RWPE2 (cell line): ENCODE measurements around the gene TJP2.

Source experiments
- ATAC-seq: fragments of 200-7000 bp; cut with Tn5 transposase; 3 replicates; pipeline ENCODE4 v1.9.1; 2021; ENCODE audit warnings: low read depth
- DNase-seq: peaks from one replicate; pipeline ENCODE4 v3.0.0-alpha.2; 2020; ENCODE audit warnings: low spot score
- H3K27ac ChIP-seq: fragments of 450-650 bp; 2 replicates; pipeline ENCODE4 v1.5.1; 2017; ENCODE audit warnings: mild to moderate bottlenecking; ENCODE audit not compliant: poor library complexity, severe bottlenecking
- H3K27me3 ChIP-seq: fragments of 250-450 bp; sonication (Bioruptor Pico); 2 replicates; pipeline ENCODE4 v1.5.1; 2021; ENCODE audit warnings: mild to moderate bottlenecking, moderate library complexity; ENCODE audit not compliant: insufficient read depth, poor library complexity, severe bottlenecking
- H3K36me3 ChIP-seq: fragments of 250-450 bp; sonication (Bioruptor Pico); 2 replicates; pipeline ENCODE4 v1.5.1; 2020; ENCODE audit warnings: low read depth, mild to moderate bottlenecking, moderate library complexity
- H3K4me1 ChIP-seq: fragments of 250-450 bp; sonication (Bioruptor Pico); 2 replicates; pipeline ENCODE4 v1.5.1; 2021; ENCODE audit warnings: mild to moderate bottlenecking, moderate library complexity; ENCODE audit not compliant: insufficient read depth, poor library complexity, severe bottlenecking
- H3K4me3 ChIP-seq: fragments of 250-450 bp; sonication (Bioruptor Pico); 2 replicates; pipeline ENCODE4 v1.5.1; 2021; ENCODE audit warnings: mild to moderate bottlenecking, moderate library complexity; ENCODE audit not compliant: severe bottlenecking
- H3K9me3 ChIP-seq: fragments of 250-450 bp; sonication (Bioruptor Pico); 2 replicates; pipeline ENCODE4 v1.5.1; 2021; ENCODE audit warnings: mild to moderate bottlenecking, moderate library complexity; ENCODE audit not compliant: severe bottlenecking
- TF ChIP-seq, protein P1 (sequence below): fragments of 450-650 bp; IDR thresholded peaks from one replicate; pipeline ENCODE4 v1.5.1; 2017; ENCODE audit warnings: mild to moderate bottlenecking, moderate library complexity; ENCODE audit not compliant: poor library complexity, severe bottlenecking

The TJP2 gene

DNA sequence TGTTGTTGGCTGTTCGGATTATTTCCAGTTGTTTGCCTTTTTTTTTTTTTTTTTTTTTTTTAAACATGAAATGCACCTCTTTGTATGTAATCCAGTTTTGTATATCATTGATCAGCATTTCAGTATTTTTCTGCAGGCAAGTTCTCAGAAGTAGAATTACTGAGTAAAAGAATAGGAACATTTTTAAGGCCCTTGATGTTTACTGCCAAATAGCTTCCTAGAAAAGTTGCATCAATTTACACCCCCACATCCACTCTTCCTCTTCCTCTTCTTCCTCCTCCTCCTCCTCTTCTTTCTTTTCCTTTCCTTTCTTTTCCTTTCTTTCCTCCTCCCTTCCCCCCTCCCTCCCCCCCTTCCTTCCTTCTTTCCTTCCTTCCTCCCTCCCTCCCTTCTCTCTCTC, 81.5 kb downstream of the TJP2 start:
- Histone ChIP-seq H3K4me1 (peaks cover 7% of the 10 kb centered on the region), H3K27me3 (no peaks in the 10 kb centered on the region), H3K9me3 (no peaks in the 10 kb centered on the region), H3K27ac (no peak overlapping the region), H3K36me3 (peaks cover 50% of the 10 kb centered on the region), H3K4me3 (no peak overlapping the region)
- DNase-seq (no peak), ATAC-seq (no peak)
- TF ChIP-seq, protein P1, sequence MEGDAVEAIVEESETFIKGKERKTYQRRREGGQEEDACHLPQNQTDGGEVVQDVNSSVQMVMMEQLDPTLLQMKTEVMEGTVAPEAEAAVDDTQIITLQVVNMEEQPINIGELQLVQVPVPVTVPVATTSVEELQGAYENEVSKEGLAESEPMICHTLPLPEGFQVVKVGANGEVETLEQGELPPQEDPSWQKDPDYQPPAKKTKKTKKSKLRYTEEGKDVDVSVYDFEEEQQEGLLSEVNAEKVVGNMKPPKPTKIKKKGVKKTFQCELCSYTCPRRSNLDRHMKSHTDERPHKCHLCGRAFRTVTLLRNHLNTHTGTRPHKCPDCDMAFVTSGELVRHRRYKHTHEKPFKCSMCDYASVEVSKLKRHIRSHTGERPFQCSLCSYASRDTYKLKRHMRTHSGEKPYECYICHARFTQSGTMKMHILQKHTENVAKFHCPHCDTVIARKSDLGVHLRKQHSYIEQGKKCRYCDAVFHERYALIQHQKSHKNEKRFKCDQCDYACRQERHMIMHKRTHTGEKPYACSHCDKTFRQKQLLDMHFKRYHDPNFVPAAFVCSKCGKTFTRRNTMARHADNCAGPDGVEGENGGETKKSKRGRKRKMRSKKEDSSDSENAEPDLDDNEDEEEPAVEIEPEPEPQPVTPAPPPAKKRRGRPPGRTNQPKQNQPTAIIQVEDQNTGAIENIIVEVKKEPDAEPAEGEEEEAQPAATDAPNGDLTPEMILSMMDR: no peak

DNA sequence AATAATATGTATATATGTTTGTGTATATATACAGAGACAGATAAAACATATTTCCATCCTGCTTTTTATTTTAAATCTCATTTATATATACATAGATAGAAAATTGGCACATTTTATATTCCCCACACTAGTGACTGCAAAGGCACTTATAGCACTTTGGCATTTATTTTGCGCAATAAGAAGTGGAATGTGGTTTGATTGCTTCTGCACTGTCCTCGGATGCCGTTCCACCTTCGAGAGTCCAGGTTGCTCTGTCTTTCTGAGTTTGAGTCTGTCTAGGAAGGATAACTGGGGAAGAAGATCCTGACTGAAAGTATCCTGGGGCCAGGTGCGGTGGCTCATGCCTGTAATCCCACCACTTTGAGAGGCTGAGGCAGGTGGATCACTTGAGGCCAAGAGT, 84.5 kb downstream of the TJP2 start:
- H3K4me1 ChIP-seq: no peaks in the 10 kb centered on the region
- H3K9me3 ChIP-seq: no peaks in the 10 kb centered on the region
- DNase-seq (no peak), ATAC-seq (no peak)
- peaks cover 22% of the 10 kb centered on the region for H3K36me3 ChIP-seq
- no peak overlapping the region for H3K27ac ChIP-seq
- no peaks in the 10 kb centered on the region for H3K27me3 ChIP-seq
- TF ChIP-seq, protein P1: no peak
- H3K4me3 ChIP-seq: no peak overlapping the region

DNA sequence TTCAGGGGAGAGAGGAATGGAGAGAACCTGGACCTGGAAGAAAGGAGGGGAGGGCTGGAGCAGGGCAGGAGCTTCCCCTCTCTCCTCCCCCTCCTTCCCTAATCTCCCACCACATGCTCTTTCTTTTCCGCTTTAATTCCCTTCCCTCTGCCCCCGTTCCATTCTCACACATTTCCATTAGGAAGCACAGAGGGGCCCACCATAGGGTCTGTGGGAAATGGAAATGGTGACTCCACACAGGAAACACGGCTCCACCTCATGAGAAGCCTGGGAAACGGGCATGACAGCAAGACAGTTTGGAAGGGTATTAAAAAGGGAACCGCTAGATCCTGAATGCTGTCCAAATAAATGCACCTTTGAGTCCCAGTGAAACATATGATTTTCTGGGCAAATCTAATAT, 86.1 kb downstream of the TJP2 start:
- ATAC-seq (no peak), DNase-seq (no peak)
- TF ChIP-seq, protein P1: no peak

DNA sequence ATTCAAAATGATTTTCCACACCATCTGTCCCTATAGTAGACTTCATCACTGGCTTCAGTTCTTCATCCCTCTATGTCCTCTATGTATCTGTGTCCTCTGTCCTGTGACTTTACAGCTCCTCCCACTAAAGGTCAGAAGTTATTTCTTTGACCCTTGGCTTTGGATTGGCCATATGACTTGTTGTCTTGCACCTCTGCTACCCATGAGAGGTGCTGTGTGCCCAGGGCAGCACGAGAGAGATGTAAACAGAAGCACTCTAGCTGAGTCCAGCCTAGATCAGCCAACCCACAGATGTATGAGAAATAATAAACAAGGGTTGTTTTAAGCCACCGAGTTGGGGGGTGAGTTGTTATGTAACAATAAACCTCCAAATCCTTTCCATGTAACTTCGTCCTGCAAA, 87.6 kb downstream of the TJP2 start:
- Histone ChIP-seq H3K4me1 (no peaks in the 10 kb centered on the region), H3K4me3 (no peak overlapping the region), H3K36me3 (peaks cover 4% of the 10 kb centered on the region; the same call in 1 of the 2 replicates), H3K27me3 (no peaks in the 10 kb centered on the region), H3K27ac (no peak overlapping the region), H3K9me3 (no peaks in the 10 kb centered on the region)
- TF ChIP-seq, protein P1: no peak
- ATAC-seq (no peak), DNase-seq (no peak)

More for the DNA sequence above, 86.1 kb downstream of the TJP2 start:
- H3K4me1 ChIP-seq: no peaks in the 10 kb centered on the region
- no peak overlapping the region for H3K27ac ChIP-seq
- no peaks in the 10 kb centered on the region for H3K9me3 ChIP-seq
- H3K36me3 ChIP-seq: peaks cover 6% of the 10 kb centered on the region; the same call in 1 of the 2 replicates
- H3K4me3 ChIP-seq: no peak overlapping the region
- H3K27me3 ChIP-seq: no peaks in the 10 kb centered on the region

DNA sequence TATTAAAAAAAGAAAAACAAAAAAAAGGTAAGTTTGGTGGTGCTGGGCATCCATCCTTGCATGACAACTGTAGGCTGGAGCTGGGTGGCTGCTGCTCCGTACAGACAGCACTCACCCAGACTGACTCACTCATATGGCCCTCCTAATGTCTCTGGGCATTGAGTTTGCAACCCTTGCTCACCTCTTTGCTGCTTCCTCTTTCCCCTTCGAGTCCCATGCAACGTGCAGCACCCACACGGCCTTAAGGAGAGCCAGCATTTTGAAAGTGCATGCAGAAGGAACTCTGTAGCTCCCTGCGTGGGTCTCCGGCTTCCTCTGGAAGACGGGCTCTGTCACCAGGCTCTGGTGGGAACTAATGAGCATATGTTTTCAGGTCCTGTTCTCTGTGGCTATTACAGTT, 90.4 kb downstream of the TJP2 start:
- no peaks in the 10 kb centered on the region for H3K9me3 ChIP-seq
- H3K4me1 ChIP-seq: no peaks in the 10 kb centered on the region
- no peaks in the 10 kb centered on the region for H3K36me3 ChIP-seq
- no peaks in the 10 kb centered on the region for H3K27me3 ChIP-seq
- TF ChIP-seq, protein P1: no peak
- no peak for ATAC-seq
- no peak overlapping the region for H3K4me3 ChIP-seq
- DNase-seq: no peak
- H3K27ac ChIP-seq: no peak overlapping the region
